ENCODE measurements around the gene SOX10.

The SOX10 gene

GRCh38 chr22:37983860-37984791 lies at the start of gene SOX10:
TSS of gene SOX10 (minus strand) at chr22:37984555. CDS start at chr22:37983784, 771 bp downstream.
- no peak for DNase-seq

GRCh38 chr22:38033522-38034277 lies 49.3 kb upstream of the SOX10 start:
- DNase-seq: peak; percentile 59

- DNase-seq: no peak
Measured at GRCh38 chr22:38032681-38033521, 48.5 kb upstream of the SOX10 start.

- no peak for DNase-seq
Measured at GRCh38 chr22:38031491-38031890, 47.1 kb upstream of the SOX10 start.

- no peak for DNase-seq
Measured at GRCh38 chr22:38030311-38031133, 46.2 kb upstream of the SOX10 start.

GRCh38 chr22:38029901-38030300 lies 45.5 kb upstream of the SOX10 start:
- DNase-seq: no peak

GRCh38 chr22:38029370-38029769 lies 45.0 kb upstream of the SOX10 start:
- no peak for DNase-seq

GRCh38 chr22:38028344-38029130 lies 44.2 kb upstream of the SOX10 start:
- no peak for DNase-seq

- DNase-seq: no peak
Measured at GRCh38 chr22:38027487-38027886, 43.1 kb upstream of the SOX10 start.

- no peak for DNase-seq
Measured at GRCh38 chr22:38026130-38027111, 42.1 kb upstream of the SOX10 start.

GRCh38 chr22:38025514-38025913 lies 41.2 kb upstream of the SOX10 start:
- no peak for DNase-seq

- no peak for DNase-seq
Measured at GRCh38 chr22:38023045-38023444, 38.7 kb upstream of the SOX10 start.

- DNase-seq: no peak
Measured at GRCh38 chr22:38021206-38021605, 36.9 kb upstream of the SOX10 start.

- no peak for DNase-seq
Measured at GRCh38 chr22:38018938-38019827, 34.8 kb upstream of the SOX10 start.

- no peak for DNase-seq
Measured at GRCh38 chr22:38017939-38018885, 33.9 kb upstream of the SOX10 start.

GRCh38 chr22:38017272-38017920 lies 33.0 kb upstream of the SOX10 start:
- no peak for DNase-seq

Data from NCI-H1694 (cell line).